ENCODE data around the gene HSPBAP1. TPM values are rescaled to one million over a fixed set of nuclear protein-coding genes. Genes with fewer than 3 reads are reported as not detected.

The HSPBAP1 gene
- total RNA-seq, 3 donors from 2014 or later = 6.6 to 12.2 (median 7.9) TPM

- Histone ChIP-seq H3K4me3 (no peak overlapping the region), H3K36me3 (ENCODE audit: low read depth) (no peaks in the 10 kb centered on the region), H3K9me3 (no peaks in the 10 kb centered on the region), H3K4me1 (ENCODE audit: low read depth) (no peaks in the 10 kb centered on the region)
- DNase-seq (no peak), ATAC-seq (no peak)
- intact Hi-C loops (cut with DNase I, micrococcal nuclease) = no loop called here
- no peak for TF ChIP-seq CTCF (IDR thresholded peaks at IDR 0.05)
Observed at GRCh38 chr3:122824465-122825381, 31.1 kb upstream of the HSPBAP1 start.

- no peak for TF ChIP-seq CTCF (IDR thresholded peaks at IDR 0.05)
- ATAC-seq (no peak), DNase-seq (no peak)
- H3K9me3 ChIP-seq = no peaks in the 10 kb centered on the region
- H3K36me3 ChIP-seq (ENCODE audit: low read depth) = no peaks in the 10 kb centered on the region
- no peaks in the 10 kb centered on the region for H3K4me1 ChIP-seq (ENCODE audit: low read depth)
- H3K4me3 ChIP-seq = no peak overlapping the region
- intact Hi-C loops (cut with DNase I, micrococcal nuclease) = no loop called here
Observed at GRCh38 chr3:122816587-122816986, 23.0 kb upstream of the HSPBAP1 start.

- H3K9me3 ChIP-seq = no peaks in the 10 kb centered on the region
- no peak for ATAC-seq
- DNase-seq = no peak
- no peak for TF ChIP-seq CTCF (IDR thresholded peaks at IDR 0.05)
- H3K4me1 ChIP-seq (ENCODE audit: low read depth) = no peaks in the 10 kb centered on the region
- no peaks in the 10 kb centered on the region for H3K36me3 ChIP-seq (ENCODE audit: low read depth)
- no peak overlapping the region for H3K4me3 ChIP-seq
- intact Hi-C loops (cut with DNase I, micrococcal nuclease) = no loop called here
Observed at GRCh38 chr3:122810734-122811133, 17.1 kb upstream of the HSPBAP1 start.

- intact Hi-C loops (cut with DNase I, micrococcal nuclease) = no loop called here
- no peak for ATAC-seq
- Histone ChIP-seq H3K4me3 (no peak overlapping the region), H3K4me1 (ENCODE audit: low read depth) (no peaks in the 10 kb centered on the region), H3K9me3 (no peaks in the 10 kb centered on the region), H3K36me3 (ENCODE audit: low read depth) (no peaks in the 10 kb centered on the region)
- no peak for DNase-seq
- no peak for TF ChIP-seq CTCF (IDR thresholded peaks at IDR 0.05)
Observed at GRCh38 chr3:122803977-122804376, 10.3 kb upstream of the HSPBAP1 start.

- ATAC-seq (no peak), DNase-seq (no peak)
- intact Hi-C loops (cut with DNase I, micrococcal nuclease) = no loop called here
- no peaks in the 10 kb centered on the region for H3K4me1 ChIP-seq (ENCODE audit: low read depth)
- H3K36me3 ChIP-seq (ENCODE audit: low read depth) = no peaks in the 10 kb centered on the region
- no peak overlapping the region for H3K4me3 ChIP-seq
- no peaks in the 10 kb centered on the region for H3K9me3 ChIP-seq
- no peak for TF ChIP-seq CTCF (IDR thresholded peaks at IDR 0.05)
Observed at GRCh38 chr3:122802323-122802722, 8.7 kb upstream of the HSPBAP1 start.

Data from mucosa of descending colon (tissue), 3 donors.